CD4-positive, alpha-beta memory T cell (primary cell): ENCODE data around the gene BCL11A. TPM values are rescaled to one million over a fixed set of nuclear protein-coding genes. Genes with fewer than 3 reads are reported as not detected.

Experiments used
- CTCF ChIA-PET: fragments of 350-600 bp; sonication (Branson Sonifier 250); formaldehyde crosslinking; loops from one replicate; lab custom pipeline; 2021; ENCODE audit warnings: inconsistent platforms; ENCODE audit not compliant: partially characterized antibody; lab: Charles Lee
- POLR2A ChIA-PET: fragments of 350-600 bp; sonication (Branson Sonifier 250); formaldehyde crosslinking; loops from one replicate; lab custom pipeline; 2021; ENCODE audit not compliant: partially characterized antibody; lab: Charles Lee
- DNase-seq, 5 donors: peaks; one replicate each; pipeline versions ENCODE4 v3.0.0 to v3.0.0-alpha.2; 2020 to 2022; ENCODE audit warnings: mixed read lengths in 1 of 5
- H3K27ac ChIP-seq: one replicate; pipeline ENCODE4 v1.7.0; 2013; ENCODE audit warnings: low read depth, low read length
- H3K27me3 ChIP-seq: 2 replicates; pipeline ENCODE4 v1.7.0; 2013; ENCODE audit warnings: mild to moderate bottlenecking, low read length, moderate library complexity; ENCODE audit not compliant: insufficient read depth
- H3K36me3 ChIP-seq: 2 replicates; pipeline ENCODE4 v1.7.0; 2013; ENCODE audit warnings: mild to moderate bottlenecking, low read length, moderate library complexity; ENCODE audit not compliant: insufficient read depth
- H3K4me1 ChIP-seq: 2 replicates; pipeline ENCODE4 v1.7.0; 2013; ENCODE audit warnings: mild to moderate bottlenecking, low read length, moderate library complexity; ENCODE audit not compliant: insufficient read depth
- H3K4me3 ChIP-seq, 2 donors: one replicate each; pipeline ENCODE4 v1.7.0; 2013; ENCODE audit warnings: low read length in 2 of 2, mild to moderate bottlenecking in 1 of 2
- H3K9me3 ChIP-seq, 2 donors: one replicate each; pipeline ENCODE4 v1.7.0; 2013; ENCODE audit warnings: low read length in 2 of 2, control low read depth in 1 of 2; ENCODE audit not compliant: control insufficient read depth in 1 of 2
- H3K27ac Mint-ChIP-seq, 7 donors: one replicate each; pipeline ENCODE4 v1.8.0; 2020 to 2021; ENCODE audit warnings: mixed read lengths in 7 of 7, mild to moderate bottlenecking in 6 of 7, inconsistent platforms in 3 of 7, moderate library complexity in 3 of 7
- H3K27me3 Mint-ChIP-seq, 2 donors: one replicate each; pipeline ENCODE4 v1.8.0; 2020 to 2021; ENCODE audit warnings: mixed read lengths in 2 of 2
- H3K36me3 Mint-ChIP-seq, 2 donors: one replicate each; pipeline ENCODE4 v1.8.0; 2020 to 2021; ENCODE audit warnings: mixed read lengths in 2 of 2, inconsistent platforms in 1 of 2, mild to moderate bottlenecking in 1 of 2
- H3K4me1 Mint-ChIP-seq, 4 donors: one replicate each; pipeline ENCODE4 v1.8.0; 2020 to 2021; ENCODE audit warnings: mixed read lengths in 4 of 4, mild to moderate bottlenecking in 1 of 4
- H3K4me3 Mint-ChIP-seq, 8 donors: one replicate each; pipeline ENCODE4 v1.8.0; 2020 to 2021; ENCODE audit warnings: mixed read lengths in 8 of 8, mild to moderate bottlenecking in 7 of 8, moderate library complexity in 6 of 8, inconsistent platforms in 3 of 8
- H3K9me3 Mint-ChIP-seq, 8 donors: one replicate each; pipeline ENCODE4 v1.8.0; 2020 to 2021; ENCODE audit warnings: mixed read lengths in 8 of 8, mild to moderate bottlenecking in 5 of 8, inconsistent platforms in 3 of 8, moderate library complexity in 1 of 8
- intact Hi-C: fragments of 100-400 bp; cut with micrococcal nuclease; formaldehyde crosslinking; loops from one replicate; pipeline ENCODE4 v1.15.1; 2023
- polyA plus RNA-seq, 2 donors: library from polyadenylated mRNA; unstranded; fragments of 300-500 nt; fragmentation: Illumina TruSeq; gene quantifications; one replicate each; pipeline ENCODE4 v1.2.3, GENCODE V29; 2021
- total RNA-seq, 2 experiments: library from RNA; stranded (reverse); gene quantifications; one replicate each; pipeline ENCODE4 v1.2.3, GENCODE V29; 2021

Gene BCL11A
- total and polyA plus RNA-seq, 4 experiments from 2014 or later, result 0.12 to 1.6 TPM; not detected in 2

- H3K4me3 ChIP-seq, result no peak overlapping the region
- Mint-ChIP-seq H3K27ac (no peak overlapping the region), H3K36me3 (no peaks in the 10 kb centered on the region), H3K9me3 (peaks cover 2 to 21% (median 12%) of the 10 kb centered on the region in 8 donors), H3K27me3 (peaks cover 20 to 26% of the 10 kb centered on the region in 2 donors), H3K4me3 (no peak overlapping the region), H3K4me1 (no peaks in the 10 kb centered on the region)
- H3K9me3 ChIP-seq, result no peaks in the 10 kb centered on the region
- DNase-seq, result no peak
- H3K4me1 ChIP-seq, result no peaks in the 10 kb centered on the region
- no peaks in the 10 kb centered on the region for H3K27me3 ChIP-seq
- H3K27ac ChIP-seq, result no peak overlapping the region
- POLR2A ChIA-PET, result no interaction called here
- intact Hi-C loops, result no loop called here
- no peaks in the 10 kb centered on the region for H3K36me3 ChIP-seq
- CTCF ChIA-PET, result interaction anchor here (1.5 kb wide), 1 partner anchor 28 kb away, joined by 3 read pairs; no protein-coding TSS in a partner anchor
Observed at GRCh38 chr2:60589104-60589503, 35.6 kb upstream of the BCL11A start.

GRCh38 chr2:60586081-60586480, 32.6 kb upstream of the BCL11A start:
- H3K27me3 Mint-ChIP-seq, result peaks cover 21 to 37% of the 10 kb centered on the region in 2 donors
- no peaks in the 10 kb centered on the region for H3K36me3 Mint-ChIP-seq
- H3K9me3 Mint-ChIP-seq, result peaks cover 0 to 3% (median 0%) of the 10 kb centered on the region in 8 donors
- Histone ChIP-seq H3K27me3 (peaks cover 6% of the 10 kb centered on the region), H3K4me1 (peaks cover 7% of the 10 kb centered on the region), H3K4me3 (no peak overlapping the region), H3K9me3 (no peaks in the 10 kb centered on the region), H3K36me3 (no peaks in the 10 kb centered on the region), H3K27ac (no peak overlapping the region)
- no peak overlapping the region for H3K27ac Mint-ChIP-seq
- no peak for DNase-seq
- intact Hi-C loops, result no loop called here
- POLR2A ChIA-PET, result no interaction called here
- no peak overlapping the region for H3K4me3 Mint-ChIP-seq
- peaks cover 0 to 2% (median under 1%) of the 10 kb centered on the region in 4 donors for H3K4me1 Mint-ChIP-seq
- CTCF ChIA-PET, result no interaction called here

- Histone ChIP-seq H3K27ac (no peak overlapping the region), H3K9me3 (no peaks in the 10 kb centered on the region), H3K36me3 (no peaks in the 10 kb centered on the region), H3K4me3 (no peak overlapping the region), H3K27me3 (peaks cover 6% of the 10 kb centered on the region), H3K4me1 (peaks cover 7% of the 10 kb centered on the region)
- no peaks in the 10 kb centered on the region for H3K9me3 Mint-ChIP-seq
- H3K4me1 Mint-ChIP-seq, result peaks cover 0 to 2% (median under 1%) of the 10 kb centered on the region in 4 donors
- H3K27ac Mint-ChIP-seq, result no peak overlapping the region
- H3K27me3 Mint-ChIP-seq, result peaks cover 24 to 40% of the 10 kb centered on the region in 2 donors
- H3K36me3 Mint-ChIP-seq, result no peaks in the 10 kb centered on the region
- H3K4me3 Mint-ChIP-seq, result no peak overlapping the region
- no peak for DNase-seq
- intact Hi-C loops, result no loop called here
- POLR2A ChIA-PET, result no interaction called here
- CTCF ChIA-PET, result interaction anchor here (0.8 to 1.0 kb wide), 2 partner anchors 24 to 26 kb away, joined by 3 read pairs; no protein-coding TSS in a partner anchor
Observed at GRCh38 chr2:60585276-60585675, 31.8 kb upstream of the BCL11A start.

GRCh38 chr2:60583604-60584003, 30.1 kb upstream of the BCL11A start:
- Mint-ChIP-seq H3K36me3 (no peaks in the 10 kb centered on the region), H3K27me3 (peaks cover 22 to 47% of the 10 kb centered on the region in 2 donors), H3K4me3 (no peak overlapping the region), H3K27ac (no peak overlapping the region), H3K9me3 (no peaks in the 10 kb centered on the region), H3K4me1 (peaks cover 0 to 2% (median under 1%) of the 10 kb centered on the region in 4 donors)
- intact Hi-C loops, result no loop called here
- ChIA-PET CTCF (interaction anchor here (1.0 to 1.6 kb wide), 2 partner anchors 22 to 31 kb away, joined by 3 to 4 read pairs; no protein-coding TSS in a partner anchor), POLR2A (no interaction called here)
- Histone ChIP-seq H3K27me3 (peaks cover 9% of the 10 kb centered on the region), H3K4me1 (peaks cover 7% of the 10 kb centered on the region), H3K4me3 (no peak overlapping the region), H3K36me3 (no peaks in the 10 kb centered on the region), H3K27ac (no peak overlapping the region), H3K9me3 (no peaks in the 10 kb centered on the region)
- no peak for DNase-seq

GRCh38 chr2:60581433-60582282, 28.2 kb upstream of the BCL11A start:
- H3K27me3 Mint-ChIP-seq, result peaks cover 20 to 42% of the 10 kb centered on the region in 2 donors
- DNase-seq, result peak in 4 of 5 donors; percentile 35 to 52 (median 46)
- Histone ChIP-seq H3K27me3 (peaks cover 9% of the 10 kb centered on the region), H3K36me3 (no peaks in the 10 kb centered on the region), H3K4me3 (no peak overlapping the region), H3K4me1 (peaks cover 7% of the 10 kb centered on the region), H3K27ac (no peak overlapping the region), H3K9me3 (no peaks in the 10 kb centered on the region)
- CTCF ChIA-PET, result interaction anchor here (0.7 to 2.5 kb wide), 10 partner anchors 8 to 85 kb away, joined by 3 to 11 read pairs (median 5); no protein-coding TSS in a partner anchor
- H3K4me3 Mint-ChIP-seq, result peak overlapping the region in 2 of 8 donors; percentile 46 to 51
- intact Hi-C loops, result no loop called here
- H3K36me3 Mint-ChIP-seq, result no peaks in the 10 kb centered on the region
- H3K27ac Mint-ChIP-seq, result no peak overlapping the region
- no peaks in the 10 kb centered on the region for H3K9me3 Mint-ChIP-seq
- peaks cover 0 to 2% (median under 1%) of the 10 kb centered on the region in 4 donors for H3K4me1 Mint-ChIP-seq
- POLR2A ChIA-PET, result interaction anchor here (0.5 kb wide), 1 partner anchor 32 kb away, joined by 3 read pairs; no protein-coding TSS in a partner anchor

GRCh38 chr2:60577682-60578283, 24.3 kb upstream of the BCL11A start:
- H3K27ac Mint-ChIP-seq, result no peak overlapping the region
- Histone ChIP-seq H3K36me3 (no peaks in the 10 kb centered on the region), H3K9me3 (no peaks in the 10 kb centered on the region), H3K27ac (no peak overlapping the region), H3K27me3 (peaks cover 9% of the 10 kb centered on the region), H3K4me3 (no peak overlapping the region), H3K4me1 (peaks cover 7% of the 10 kb centered on the region)
- CTCF ChIA-PET, result no interaction called here
- intact Hi-C loops, result no loop called here
- POLR2A ChIA-PET, result no interaction called here
- H3K4me1 Mint-ChIP-seq, result peaks cover 0 to 2% (median 0%) of the 10 kb centered on the region in 4 donors
- no peak overlapping the region for H3K4me3 Mint-ChIP-seq
- no peak for DNase-seq
- peaks cover 19 to 26% of the 10 kb centered on the region in 2 donors for H3K27me3 Mint-ChIP-seq
- no peaks in the 10 kb centered on the region for H3K36me3 Mint-ChIP-seq
- H3K9me3 Mint-ChIP-seq, result no peaks in the 10 kb centered on the region

GRCh38 chr2:60573251-60573650, 19.8 kb upstream of the BCL11A start:
- H3K27me3 ChIP-seq, result peaks cover 15% of the 10 kb centered on the region
- Mint-ChIP-seq H3K9me3 (no peaks in the 10 kb centered on the region), H3K4me3 (no peak overlapping the region), H3K27ac (no peak overlapping the region), H3K4me1 (peaks cover 0 to 5% (median under 1%) of the 10 kb centered on the region in 4 donors), H3K27me3 (peaks cover 12% of the 10 kb centered on the region in 2 donors), H3K36me3 (no peaks in the 10 kb centered on the region)
- H3K36me3 ChIP-seq, result no peaks in the 10 kb centered on the region
- peaks cover 7% of the 10 kb centered on the region for H3K4me1 ChIP-seq
- intact Hi-C loops, result no loop called here
- ChIA-PET CTCF (interaction anchor here (1.4 kb wide), 1 partner anchor 8 kb away, joined by 5 read pairs; no protein-coding TSS in a partner anchor), POLR2A (no interaction called here)
- no peak for DNase-seq
- no peak overlapping the region for H3K4me3 ChIP-seq
- H3K9me3 ChIP-seq, result no peaks in the 10 kb centered on the region
- no peak overlapping the region for H3K27ac ChIP-seq
